HCT116 (cell line): ENCODE data around the gene LMO7. TPM values are rescaled to one million over a fixed set of nuclear protein-coding genes. Genes with fewer than 3 reads are reported as not detected.

Experiments
- ATAC-seq: fragments of 200-7000 bp; cut with Tn5 transposase; 2 replicates; pipeline ENCODE4 v1.9.1; 2020; ENCODE audit warnings: mild to moderate bottlenecking, moderate library complexity
- BruUV-seq: library from RNA; stranded (reverse); fragments of 400-500 nt; replicated peaks from 2 replicates; lab custom pipeline; 2021; lab: Mats Ljungman, UMichigan
- CTCF ChIA-PET: fragments of 300-600 bp; sonication (Branson Sonifier 250); formaldehyde crosslinking; loops from one replicate; lab custom pipeline; 2021; ENCODE audit warnings: antibody characterized with exemption; lab: Charles Lee
- POLR2A ChIA-PET: fragments of 300-600, 350-600 bp; sonication (Branson Sonifier 250); formaldehyde crosslinking; loops from one replicate; lab custom pipeline; 2021; ENCODE audit warnings: antibody characterized with exemption; lab: Charles Lee
- RAD21 ChIA-PET, 2 experiments: fragments of 300-600 bp; sonication (Branson Sonifier 250); formaldehyde crosslinking; loops; one replicate each; lab custom pipeline; 2023; ENCODE audit warnings: low total read pairs in 2 of 2; ENCODE audit not compliant: uncharacterized antibody in 2 of 2, unreplicated experiment in 2 of 2, low non-redundant PET in 1 of 2; lab: Charles Lee
- DNase-seq: peaks from one replicate; pipeline ENCODE4 v3.0.0-alpha.2; 2010; ENCODE audit warnings: low read depth, low spot score
- H2AFZ ChIP-seq: fragments of 200-600 bp; shearing (Covaris generic), sonication (generic); 2 replicates; pipeline ENCODE4 v1.6.1; 2017; ENCODE audit warnings: low read depth, mixed run types, mixed read lengths, antibody characterized with exemption, low read length; ENCODE audit not compliant: poor library complexity, severe bottlenecking
- H3K27ac ChIP-seq: 2 replicates; pipeline ENCODE4 v1.5.1; 2012; ENCODE audit warnings: low read depth, low read length
- H3K27me3 ChIP-seq: fragments of 200-600 bp; sonication (generic); 2 replicates; pipeline ENCODE4 v1.6.1; 2016; ENCODE audit warnings: mixed run types, low read length, mixed read lengths; ENCODE audit not compliant: insufficient read depth
- H3K36me3 ChIP-seq, 2 experiments: fragments of 200-500 bp in 1 of 2; fragments of 200-600 bp in 1 of 2; sonication (Bioruptor generic) in 1 of 2; sonication (generic) in 1 of 2; 2 replicates each; pipeline versions ENCODE4 v1.5.1 to v1.6.1; 2014 to 2016; ENCODE audit warnings: low read length in 2 of 2, inconsistent platforms in 1 of 2, mixed read lengths in 1 of 2, mixed run types in 1 of 2; ENCODE audit not compliant: insufficient read depth in 2 of 2, control insufficient read depth in 1 of 2
- H3K4me1 ChIP-seq, 2 experiments: fragments of 200-600 bp in 1 of 2; sonication (generic) in 1 of 2; 2 replicates each; pipeline versions ENCODE4 v1.5.1 to v1.6.1; 2012 to 2017; ENCODE audit warnings: low read length in 2 of 2, inconsistent platforms in 1 of 2, mild to moderate bottlenecking in 1 of 2, mixed read lengths in 1 of 2, mixed run types in 1 of 2, moderate library complexity in 1 of 2; ENCODE audit not compliant: insufficient read depth in 2 of 2, control insufficient read depth in 1 of 2
- H3K4me2 ChIP-seq: fragments of 200-600 bp; sonication (generic); 2 replicates; pipeline ENCODE4 v1.6.1; 2017; ENCODE audit warnings: mixed run types, low read length, mixed read lengths
- H3K4me3 ChIP-seq, 2 experiments: fragments of 200-600 bp in 1 of 2; sonication (generic) in 1 of 2; replicated peaks in 1 of 2; 2 replicates each; pipeline ENCODE4 v1.5.1; 2011 to 2016; ENCODE audit warnings: low read length in 2 of 2, control low read depth in 1 of 2, low read depth in 1 of 2, mild to moderate bottlenecking in 1 of 2, mixed read lengths in 1 of 2, mixed run types in 1 of 2
- H3K79me2 ChIP-seq: fragments of 200-600 bp; sonication (generic); 2 replicates; pipeline ENCODE4 v1.6.1; 2017; ENCODE audit warnings: mild to moderate bottlenecking, mixed run types, low read length, moderate library complexity, mixed read lengths; ENCODE audit not compliant: insufficient read depth
- H3K9ac ChIP-seq: fragments of 200-600 bp; sonication (generic); 2 replicates; pipeline ENCODE4 v1.6.1; 2016; ENCODE audit warnings: low read length, mixed read lengths
- H3K9me2 ChIP-seq: fragments of 200-600 bp; sonication (generic), shearing (Covaris generic); 2 replicates; pipeline ENCODE4 v1.6.1; 2017; ENCODE audit warnings: mixed run types, mild to moderate bottlenecking, moderate library complexity; ENCODE audit not compliant: insufficient read depth
- H3K9me3 ChIP-seq, 2 experiments: fragments of 200-500 bp in 1 of 2; fragments of 200-600 bp in 1 of 2; sonication (Bioruptor generic) in 1 of 2; sonication (generic) in 1 of 2; 2 replicates each; pipeline ENCODE4 v1.6.1; 2014 to 2017; ENCODE audit warnings: low read length in 2 of 2, mixed read lengths in 2 of 2, inconsistent platforms in 1 of 2, low read depth in 1 of 2, mild to moderate bottlenecking in 1 of 2, mixed run types in 1 of 2, moderate library complexity in 1 of 2; ENCODE audit not compliant: control insufficient read depth in 1 of 2, insufficient read depth in 1 of 2
- H4K20me1 ChIP-seq: fragments of 200-600 bp; sonication (generic), shearing (Covaris generic); 2 replicates; pipeline ENCODE4 v1.6.1; 2017; ENCODE audit warnings: mixed run types, mild to moderate bottlenecking, moderate library complexity; ENCODE audit not compliant: insufficient read depth
- CBX3 ChIP-seq: IDR thresholded peaks from 2 replicates; pipeline ENCODE4 v1.6.1; 2012; ENCODE audit warnings: low read depth
- CEBPB ChIP-seq: IDR thresholded peaks from 2 replicates; pipeline ENCODE4 v1.6.1; 2012; ENCODE audit warnings: low read depth
- EZH2phosphoT487 ChIP-seq: fragments of 200-600 bp; IDR thresholded peaks from 2 replicates; pipeline ENCODE4 v1.6.1; 2018; ENCODE audit warnings: antibody characterized with exemption, borderline replicate concordance
- FOSL1 ChIP-seq: IDR thresholded peaks from 2 replicates; pipeline ENCODE4 v1.6.1; 2012; ENCODE audit warnings: low read depth
- MAX ChIP-seq: IDR thresholded peaks from 2 replicates; pipeline ENCODE4 v1.6.1; 2012
- POLR2A ChIP-seq: IDR thresholded peaks from 2 replicates; pipeline ENCODE4 v1.7.0; 2011; ENCODE audit warnings: borderline replicate concordance; ENCODE audit not compliant: insufficient read depth, insufficient read length; ENCODE audit errors: extremely low read depth
- POLR2AphosphoS5 ChIP-seq: IDR thresholded peaks from 2 replicates; pipeline ENCODE4 v1.6.1; 2011; ENCODE audit warnings: mild to moderate bottlenecking, low read depth, low read length, moderate library complexity
- SIN3A ChIP-seq: IDR thresholded peaks from 2 replicates; pipeline ENCODE4 v1.6.1; 2012; ENCODE audit warnings: low read depth
- SP1 ChIP-seq: IDR thresholded peaks from 2 replicates; pipeline ENCODE4 v1.6.1; 2012; ENCODE audit warnings: low read depth
- YY1 ChIP-seq: IDR thresholded peaks from 2 replicates; pipeline ENCODE4 v1.6.1; 2011; ENCODE audit warnings: low read length, low read depth, moderate library complexity, mild to moderate bottlenecking; ENCODE audit not compliant: insufficient replicate concordance; ENCODE audit errors: extremely low read depth
- ZBTB33 ChIP-seq: IDR thresholded peaks from 2 replicates; pipeline ENCODE4 v1.6.1; 2011; ENCODE audit warnings: mild to moderate bottlenecking, low read length, moderate library complexity; ENCODE audit not compliant: insufficient replicate concordance; ENCODE audit errors: extremely low read depth
- ZNF274 ChIP-seq: fragments of 200-500 bp; sonication (Bioruptor generic); IDR thresholded peaks from 2 replicates; pipeline ENCODE4 v1.6.1; 2014; ENCODE audit warnings: mild to moderate bottlenecking, low read depth, low read length, inconsistent platforms
- intact Hi-C: fragments of 100-400 bp; cut with micrococcal nuclease; formaldehyde crosslinking; loops from 2 replicates; pipeline ENCODE4 v1.10.0; 2022
- total RNA-seq: library from RNA; stranded (reverse); gene quantifications from one replicate; pipeline ENCODE4 v1.2.1, GENCODE V29; 2021; ENCODE audit not compliant: unreplicated experiment

LMO7 gene
- total RNA-seq, 1 experiment from 2014 or later, result 8.1 TPM

DNA sequence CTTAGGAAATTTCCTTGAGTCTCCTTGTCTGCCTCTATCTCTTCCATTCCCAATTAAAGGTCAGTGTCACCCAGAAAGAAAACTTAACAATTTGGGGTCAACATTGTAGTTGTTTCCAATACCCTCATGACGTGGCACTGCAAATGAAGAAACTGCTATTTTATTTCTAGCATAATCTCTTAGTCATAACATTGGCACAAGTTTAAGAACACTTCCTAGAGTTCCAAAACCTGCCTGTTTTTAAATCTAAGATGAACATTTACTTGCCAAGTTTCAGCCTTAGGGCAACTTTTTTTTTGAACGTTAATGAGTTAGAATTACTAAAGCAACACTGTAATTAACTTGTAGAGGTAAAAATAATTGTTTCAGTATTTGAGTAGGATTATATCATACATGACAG is 108.0 kb downstream of the LMO7 start:
- ChIA-PET CTCF (no interaction called here), RAD21 (no interaction called here), POLR2A (no interaction called here)
- no peak overlapping the region for H3K27ac ChIP-seq
- H3K9me2 ChIP-seq, result no peaks in the 10 kb centered on the region
- no peak for DNase-seq
- no peak overlapping the region for H3K9ac ChIP-seq
- no peak overlapping the region for H3K4me2 ChIP-seq
- H3K9me3 ChIP-seq, result no peaks in the 10 kb centered on the region
- no peaks in the 10 kb centered on the region for H3K27me3 ChIP-seq
- TF ChIP-seq ZNF274 (no peak), SP1 (no peak), MAX (no peak), CEBPB (no peak), ZBTB33 (no peak), YY1 (no peak), POLR2AphosphoS5 (no peak), EZH2phosphoT487 (no peak), POLR2A (no peak), SIN3A (no peak), CBX3 (no peak), FOSL1 (no peak)
- no peaks in the 10 kb centered on the region for H3K36me3 ChIP-seq
- H3K4me3 ChIP-seq, result no peak overlapping the region
- no peaks in the 10 kb centered on the region for H3K4me1 ChIP-seq
- H4K20me1 ChIP-seq, result no peaks in the 10 kb centered on the region
- intact Hi-C loops, result no loop called here
- no peak overlapping the region for H2AFZ ChIP-seq
- ATAC-seq, result no peak
- H3K79me2 ChIP-seq, result no peaks in the 10 kb centered on the region
- BruUV-seq, result no TSS peak
